HG02610 (cell line): ENCODE results near the gene INMT.

Source experiments
- ATAC-seq: cut with Tn5 transposase; IDR thresholded peaks from one replicate; pipeline ENCODE4 v1.9.1; 2021; ENCODE audit warnings: mild to moderate bottlenecking, moderate library complexity; ENCODE audit not compliant: unreplicated experiment

The INMT gene

GRCh38 chr7:30727061-30727945 is 24.6 kb upstream of the INMT start:
- no peak for ATAC-seq

- no peak for ATAC-seq
These were observed 23.3 kb upstream of the INMT start for GRCh38 chr7:30728591-30729100.

- ATAC-seq, result no peak
These were observed 22.3 kb upstream of the INMT start for GRCh38 chr7:30729642-30730041.

GRCh38 chr7:30730097-30730496 is 21.8 kb upstream of the INMT start:
- ATAC-seq, result no peak

- ATAC-seq, result no peak
These were observed 20.9 kb upstream of the INMT start for GRCh38 chr7:30730996-30731395.

- no peak for ATAC-seq
These were observed 20.4 kb upstream of the INMT start for GRCh38 chr7:30731581-30731980.

- no peak for ATAC-seq
These were observed 19.3 kb upstream of the INMT start for GRCh38 chr7:30732606-30733005.

GRCh38 chr7:30733216-30733615 is 18.7 kb upstream of the INMT start:
- ATAC-seq, result no peak

- ATAC-seq, result no peak
These were observed 18.2 kb upstream of the INMT start for GRCh38 chr7:30733691-30734090.

GRCh38 chr7:30734497-30734896 is 17.4 kb upstream of the INMT start:
- no peak for ATAC-seq

- no peak for ATAC-seq
These were observed 16.3 kb upstream of the INMT start for GRCh38 chr7:30735631-30736030.

GRCh38 chr7:30736291-30736690 is 15.6 kb upstream of the INMT start:
- ATAC-seq, result no peak

- ATAC-seq, result peak; percentile 47
These were observed 13.7 kb upstream of the INMT start for GRCh38 chr7:30738026-30738915.

GRCh38 chr7:30739691-30740090 is 12.2 kb upstream of the INMT start:
- no peak for ATAC-seq

GRCh38 chr7:30740417-30741181 is 11.3 kb upstream of the INMT start:
- peak; percentile 56 for ATAC-seq

- no peak for ATAC-seq
These were observed 10.6 kb upstream of the INMT start for GRCh38 chr7:30741289-30741688.

- no peak for ATAC-seq
These were observed 8.4 kb upstream of the INMT start for GRCh38 chr7:30743371-30744074.

- no peak for ATAC-seq
These were observed 7.9 kb upstream of the INMT start for GRCh38 chr7:30744075-30744417.

GRCh38 chr7:30745261-30745941 is 6.5 kb upstream of the INMT start:
- ATAC-seq, result no peak

GRCh38 chr7:30750010-30750409 is 1.9 kb upstream of the INMT start:
- no peak for ATAC-seq
